ENCODE measurements around the gene TRABD. TPM values are rescaled to one million over a fixed set of nuclear protein-coding genes. Genes with fewer than 3 reads are reported as not detected.
A peak's percentile ranks its signal among the peaks of the same experiment; 100 is the strongest.

Gene TRABD
- total RNA-seq, 1 donor from 2014 or later, result 35.7 TPM

DNA sequence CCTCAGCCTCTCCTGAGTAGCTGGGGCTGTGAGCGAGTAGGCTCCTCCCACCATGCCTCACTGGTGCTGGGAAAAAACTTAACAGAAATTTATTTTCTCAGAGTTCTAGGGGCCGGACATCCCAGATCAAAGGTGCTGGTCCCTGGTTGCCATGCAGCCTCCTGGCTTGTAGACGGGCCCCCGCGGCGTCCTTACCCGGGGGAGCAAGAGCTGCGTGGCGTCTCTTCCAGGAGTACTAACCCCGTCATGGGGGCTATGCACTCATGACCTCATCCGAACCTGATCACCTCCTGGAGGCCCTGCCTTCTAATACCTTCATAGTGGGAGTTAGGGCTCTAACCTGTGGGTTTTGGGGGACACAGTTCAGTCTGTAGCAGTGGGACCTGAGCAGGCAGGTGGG lies 2.6 kb downstream of the TRABD start:
- DNase-seq (ENCODE audit: low read depth) (no peak), FAIRE-seq (no peak)
- H3K4me1 Mint-ChIP-seq (ENCODE audit: low read depth, unreplicated experiment), result peaks cover 8% of the 10 kb centered on the region
- Histone ChIP-seq H3K4me2 (ENCODE audit: low read length) (no peak overlapping the region), H3K79me2 (ENCODE audit: insufficient read depth, low read length) (peaks cover 64% of the 10 kb centered on the region), H3K4me3 (ENCODE audit: insufficient read depth, low read depth, low read length) (no peak overlapping the region), H3K4me1 (ENCODE audit: insufficient read depth, low read length) (peaks cover 27% of the 10 kb centered on the region), H3K9me3 (ENCODE audit: insufficient read depth, low read depth, low read length) (no peaks in the 10 kb centered on the region), H3K36me3 (ENCODE audit: insufficient read depth, low read length) (no peaks in the 10 kb centered on the region), H3K27me3 (ENCODE audit: insufficient read depth, low read length) (no peaks in the 10 kb centered on the region), H2AFZ (ENCODE audit: low read depth, low read length) (no peak overlapping the region), H4K20me1 (ENCODE audit: insufficient read depth, low read length) (peaks cover 53% of the 10 kb centered on the region), H3K27ac (ENCODE audit: low read depth, low read length) (no peak overlapping the region), H3K9ac (ENCODE audit: low read length) (no peak overlapping the region)
- no peaks in the 10 kb centered on the region for H3K9me3 Mint-ChIP-seq (ENCODE audit: unreplicated experiment)
- peaks cover 3% of the 10 kb centered on the region for H3K36me3 Mint-ChIP-seq (ENCODE audit: low read depth, unreplicated experiment)
- H3K4me3 Mint-ChIP-seq (ENCODE audit: unreplicated experiment), result peak overlapping the region; percentile 27
- no peaks in the 10 kb centered on the region for H3K27me3 Mint-ChIP-seq (ENCODE audit: low read depth, unreplicated experiment)
- no peak for TF ChIP-seq EZH2 (IDR thresholded peaks at IDR 0.05; ENCODE audit: insufficient read depth, low read length)
- TF ChIP-seq, protein P1, sequence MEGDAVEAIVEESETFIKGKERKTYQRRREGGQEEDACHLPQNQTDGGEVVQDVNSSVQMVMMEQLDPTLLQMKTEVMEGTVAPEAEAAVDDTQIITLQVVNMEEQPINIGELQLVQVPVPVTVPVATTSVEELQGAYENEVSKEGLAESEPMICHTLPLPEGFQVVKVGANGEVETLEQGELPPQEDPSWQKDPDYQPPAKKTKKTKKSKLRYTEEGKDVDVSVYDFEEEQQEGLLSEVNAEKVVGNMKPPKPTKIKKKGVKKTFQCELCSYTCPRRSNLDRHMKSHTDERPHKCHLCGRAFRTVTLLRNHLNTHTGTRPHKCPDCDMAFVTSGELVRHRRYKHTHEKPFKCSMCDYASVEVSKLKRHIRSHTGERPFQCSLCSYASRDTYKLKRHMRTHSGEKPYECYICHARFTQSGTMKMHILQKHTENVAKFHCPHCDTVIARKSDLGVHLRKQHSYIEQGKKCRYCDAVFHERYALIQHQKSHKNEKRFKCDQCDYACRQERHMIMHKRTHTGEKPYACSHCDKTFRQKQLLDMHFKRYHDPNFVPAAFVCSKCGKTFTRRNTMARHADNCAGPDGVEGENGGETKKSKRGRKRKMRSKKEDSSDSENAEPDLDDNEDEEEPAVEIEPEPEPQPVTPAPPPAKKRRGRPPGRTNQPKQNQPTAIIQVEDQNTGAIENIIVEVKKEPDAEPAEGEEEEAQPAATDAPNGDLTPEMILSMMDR (IDR thresholded peaks at IDR 0.05; ENCODE audit: insufficient read depth, low read depth, low read length), result no peak
- H3K27ac Mint-ChIP-seq (ENCODE audit: unreplicated experiment), result no peak overlapping the region

DNA sequence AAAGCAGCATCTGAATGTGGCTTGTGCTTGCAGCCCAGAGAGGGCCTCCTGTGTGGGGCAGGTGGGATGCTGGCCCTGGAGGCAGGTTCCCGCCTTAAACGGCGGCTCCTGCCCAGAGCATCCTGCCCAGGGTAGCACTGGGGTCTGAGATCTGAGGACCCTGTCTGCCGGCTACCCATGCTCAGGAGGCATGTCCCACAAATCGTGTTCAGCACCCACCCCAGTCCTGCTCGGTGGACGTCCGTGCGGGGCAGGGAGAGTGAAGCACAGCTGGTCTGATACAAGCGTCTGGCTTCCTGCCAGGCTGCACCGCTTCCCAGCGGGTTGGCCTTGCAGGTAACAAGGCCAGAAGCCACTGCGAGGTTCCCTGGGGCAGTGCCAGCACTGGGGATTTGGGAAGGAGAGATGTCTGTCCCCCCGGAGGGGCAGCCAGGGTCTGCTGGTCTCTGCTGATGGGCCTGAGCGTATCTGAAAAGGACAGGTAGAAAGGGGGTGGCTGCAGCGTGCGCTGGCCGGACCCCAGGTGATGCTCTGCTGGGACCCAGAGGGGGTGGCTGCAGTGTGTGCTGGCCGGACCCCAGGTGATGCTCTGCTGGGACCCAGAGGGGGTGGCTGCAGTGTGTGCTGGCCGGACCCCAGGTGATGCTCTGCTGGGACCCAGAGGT lies 3.6 kb downstream of the TRABD start:
- no peak overlapping the region for H3K4me2 ChIP-seq (ENCODE audit: low read length)
- no peaks in the 10 kb centered on the region for H3K9me3 ChIP-seq (ENCODE audit: insufficient read depth, low read depth, low read length)
- peaks cover 8% of the 10 kb centered on the region for H3K4me1 Mint-ChIP-seq (ENCODE audit: low read depth, unreplicated experiment)
- DNase-seq (ENCODE audit: low read depth) (no peak), FAIRE-seq (no peak)
- H3K9me3 Mint-ChIP-seq (ENCODE audit: unreplicated experiment), result no peaks in the 10 kb centered on the region
- TF ChIP-seq EZH2 (IDR thresholded peaks at IDR 0.05; ENCODE audit: insufficient read depth, low read length), result no peak
- TF ChIP-seq, protein P1 (IDR thresholded peaks at IDR 0.05; ENCODE audit: insufficient read depth, low read depth, low read length), result no peak
- peaks cover 27% of the 10 kb centered on the region for H3K4me1 ChIP-seq (ENCODE audit: insufficient read depth, low read length)
- peaks cover 3% of the 10 kb centered on the region for H3K36me3 Mint-ChIP-seq (ENCODE audit: low read depth, unreplicated experiment)
- H2AFZ ChIP-seq (ENCODE audit: low read depth, low read length), result no peak overlapping the region
- H3K27me3 ChIP-seq (ENCODE audit: insufficient read depth, low read length), result no peaks in the 10 kb centered on the region
- H4K20me1 ChIP-seq (ENCODE audit: insufficient read depth, low read length), result peaks cover 55% of the 10 kb centered on the region
- H3K4me3 ChIP-seq (ENCODE audit: insufficient read depth, low read depth, low read length), result no peak overlapping the region
- H3K79me2 ChIP-seq (ENCODE audit: insufficient read depth, low read length), result peaks cover 66% of the 10 kb centered on the region
- no peak overlapping the region for H3K9ac ChIP-seq (ENCODE audit: low read length)
- no peaks in the 10 kb centered on the region for H3K36me3 ChIP-seq (ENCODE audit: insufficient read depth, low read length)
- no peak overlapping the region for H3K4me3 Mint-ChIP-seq (ENCODE audit: unreplicated experiment)
- no peaks in the 10 kb centered on the region for H3K27me3 Mint-ChIP-seq (ENCODE audit: low read depth, unreplicated experiment)
- no peak overlapping the region for H3K27ac Mint-ChIP-seq (ENCODE audit: unreplicated experiment)
- no peak overlapping the region for H3K27ac ChIP-seq (ENCODE audit: low read depth, low read length)

DNA sequence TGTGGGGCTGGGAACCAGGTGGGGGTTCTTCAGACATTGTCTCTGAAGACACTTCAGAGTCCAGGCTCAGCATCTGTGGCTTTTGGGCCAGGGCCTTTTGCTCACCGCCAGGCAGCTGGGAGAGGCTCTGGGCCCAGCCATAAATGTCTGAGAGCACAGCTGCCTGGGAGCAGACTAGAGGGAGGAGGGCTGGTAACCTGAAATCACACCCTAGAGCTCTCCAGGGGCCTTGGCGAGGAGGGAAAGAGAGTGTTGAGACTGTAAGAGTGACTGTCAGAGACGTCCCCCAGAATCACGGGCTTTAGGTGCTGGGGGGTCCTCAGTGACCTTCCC lies 4.1 kb downstream of the TRABD start:
- no peak for DNase-seq (ENCODE audit: low read depth)
- no peaks in the 10 kb centered on the region for H3K27me3 Mint-ChIP-seq (ENCODE audit: low read depth, unreplicated experiment)
- no peak overlapping the region for H3K9ac ChIP-seq (ENCODE audit: low read length)
- no peaks in the 10 kb centered on the region for H3K9me3 Mint-ChIP-seq (ENCODE audit: unreplicated experiment)
- peaks cover 27% of the 10 kb centered on the region for H3K4me1 ChIP-seq (ENCODE audit: insufficient read depth, low read length)
- no peak overlapping the region for H3K27ac ChIP-seq (ENCODE audit: low read depth, low read length)
- TF ChIP-seq EZH2 (IDR thresholded peaks at IDR 0.05; ENCODE audit: insufficient read depth, low read length), result no peak
- TF ChIP-seq, protein P1 (IDR thresholded peaks at IDR 0.05; ENCODE audit: insufficient read depth, low read depth, low read length), result no peak
- H3K4me2 ChIP-seq (ENCODE audit: low read length), result peak overlapping the region; percentile 69
- no peak overlapping the region for H2AFZ ChIP-seq (ENCODE audit: low read depth, low read length)
- no peak overlapping the region for H3K4me3 Mint-ChIP-seq (ENCODE audit: unreplicated experiment)
- peaks cover 3% of the 10 kb centered on the region for H3K36me3 Mint-ChIP-seq (ENCODE audit: low read depth, unreplicated experiment)
- peaks cover 60% of the 10 kb centered on the region for H4K20me1 ChIP-seq (ENCODE audit: insufficient read depth, low read length)
- peaks cover 8% of the 10 kb centered on the region for H3K4me1 Mint-ChIP-seq (ENCODE audit: low read depth, unreplicated experiment)
- no peaks in the 10 kb centered on the region for H3K9me3 ChIP-seq (ENCODE audit: insufficient read depth, low read depth, low read length)
- H3K4me3 ChIP-seq (ENCODE audit: insufficient read depth, low read depth, low read length), result no peak overlapping the region
- no peak overlapping the region for H3K27ac Mint-ChIP-seq (ENCODE audit: unreplicated experiment)
- no peaks in the 10 kb centered on the region for H3K27me3 ChIP-seq (ENCODE audit: insufficient read depth, low read length)
- H3K79me2 ChIP-seq (ENCODE audit: insufficient read depth, low read length), result peaks cover 66% of the 10 kb centered on the region
- no peaks in the 10 kb centered on the region for H3K36me3 ChIP-seq (ENCODE audit: insufficient read depth, low read length)
- no peak for FAIRE-seq
